Measurements from ENCODE around the gene AKAP10. TPM values are rescaled to one million over a fixed set of nuclear protein-coding genes. Genes with fewer than 3 reads are reported as not detected.
A peak's percentile ranks its signal among the peaks of the same experiment; 100 is the strongest.

AKAP10 gene
- total RNA-seq, 1 experiment from 2014 or later, result 31.6 TPM

DNA sequence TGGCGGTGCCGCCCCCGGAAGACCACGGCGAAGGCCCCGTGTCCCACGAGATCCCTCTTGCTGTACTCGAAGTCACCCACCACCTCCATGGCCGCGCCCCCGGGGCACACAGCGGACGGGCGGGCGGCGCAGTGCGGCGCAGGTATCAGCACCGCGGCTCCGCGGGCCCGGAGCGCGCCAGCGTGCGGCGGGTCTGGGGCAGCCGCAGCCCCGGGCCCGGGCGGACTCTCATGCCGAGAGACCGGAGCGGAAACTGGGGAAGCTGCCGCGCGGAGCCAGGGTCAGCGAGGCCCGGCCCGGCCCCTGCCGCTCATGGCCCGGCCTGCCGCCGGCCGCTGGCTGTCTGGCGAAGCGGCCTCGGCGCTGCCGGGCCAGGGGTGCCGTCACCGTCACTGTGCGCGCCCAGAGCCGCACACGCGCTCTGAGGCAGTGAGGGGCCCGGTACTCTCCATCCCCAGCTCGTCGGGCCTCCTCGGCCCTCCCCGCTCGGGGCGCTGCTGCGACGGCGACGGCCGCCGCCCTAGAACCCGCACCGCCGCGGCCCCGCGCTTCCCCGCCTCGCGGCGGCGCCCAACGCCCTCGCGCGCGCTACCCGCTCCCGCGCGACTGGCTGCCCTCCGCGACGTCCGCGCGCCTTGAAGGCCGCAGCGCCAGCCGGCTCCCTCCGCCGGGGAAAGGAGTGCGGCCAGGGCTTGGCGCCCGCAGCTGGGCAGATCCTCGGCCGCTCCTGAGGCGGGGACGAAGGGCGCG is 110.1 kb downstream of the AKAP10 start, which contains the start of gene ULK2 (continued):
- TF ChIP-seq, protein P1, sequence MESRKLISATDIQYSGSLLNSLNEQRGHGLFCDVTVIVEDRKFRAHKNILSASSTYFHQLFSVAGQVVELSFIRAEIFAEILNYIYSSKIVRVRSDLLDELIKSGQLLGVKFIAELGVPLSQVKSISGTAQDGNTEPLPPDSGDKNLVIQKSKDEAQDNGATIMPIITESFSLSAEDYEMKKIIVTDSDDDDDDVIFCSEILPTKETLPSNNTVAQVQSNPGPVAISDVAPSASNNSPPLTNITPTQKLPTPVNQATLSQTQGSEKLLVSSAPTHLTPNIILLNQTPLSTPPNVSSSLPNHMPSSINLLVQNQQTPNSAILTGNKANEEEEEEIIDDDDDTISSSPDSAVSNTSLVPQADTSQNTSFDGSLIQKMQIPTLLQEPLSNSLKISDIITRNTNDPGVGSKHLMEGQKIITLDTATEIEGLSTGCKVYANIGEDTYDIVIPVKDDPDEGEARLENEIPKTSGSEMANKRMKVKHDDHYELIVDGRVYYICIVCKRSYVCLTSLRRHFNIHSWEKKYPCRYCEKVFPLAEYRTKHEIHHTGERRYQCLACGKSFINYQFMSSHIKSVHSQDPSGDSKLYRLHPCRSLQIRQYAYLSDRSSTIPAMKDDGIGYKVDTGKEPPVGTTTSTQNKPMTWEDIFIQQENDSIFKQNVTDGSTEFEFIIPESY (IDR thresholded peaks at IDR 0.05; ENCODE audit: extremely low read depth, insufficient replicate concordance, low read length), result peak; percentile 81
- TF ChIP-seq ZNF274 (IDR thresholded peaks at IDR 0.05; ENCODE audit: low read depth, low read length) (no peak), ZFX (IDR thresholded peaks at IDR 0.05) (peak; percentile 97), EZH2 (IDR thresholded peaks at IDR 0.05) (no peak), SIN3A (IDR thresholded peaks at IDR 0.05; ENCODE audit: low read depth) (peak; percentile 45; the same call in 1 of the 2 replicates), EGR1 (IDR thresholded peaks at IDR 0.05; ENCODE audit: low read depth) (no peak), YY1 (IDR thresholded peaks at IDR 0.05; ENCODE audit: extremely low read depth, insufficient replicate concordance, low read depth, low read length) (peak; percentile 69), SP1 (IDR thresholded peaks at IDR 0.05; ENCODE audit: low read depth) (no peak), JUND (IDR thresholded peaks at IDR 0.05) (no peak), POLR2A (IDR thresholded peaks at IDR 0.05; ENCODE audit: borderline replicate concordance, extremely low read depth, insufficient read depth, insufficient read length) (peak; percentile 66)
- TF ChIP-seq, protein P2, sequence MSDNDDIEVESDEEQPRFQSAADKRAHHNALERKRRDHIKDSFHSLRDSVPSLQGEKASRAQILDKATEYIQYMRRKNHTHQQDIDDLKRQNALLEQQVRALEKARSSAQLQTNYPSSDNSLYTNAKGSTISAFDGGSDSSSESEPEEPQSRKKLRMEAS (IDR thresholded peaks at IDR 0.05), result peak; percentile 75

DNA sequence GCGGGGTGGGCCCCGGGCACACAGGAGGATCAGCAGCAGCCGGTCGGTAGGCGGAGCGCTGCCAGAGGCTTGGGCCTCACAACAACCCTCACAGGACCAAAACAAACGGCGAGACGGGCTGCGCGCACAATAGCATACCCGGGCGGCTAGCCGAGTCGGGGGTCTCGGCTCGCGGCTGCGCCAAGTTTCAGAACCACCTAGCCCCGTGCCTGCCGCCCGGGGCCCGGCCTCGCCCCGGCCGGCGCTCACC is 110.6 kb downstream of the AKAP10 start:
- peak overlapping the region; percentile 51 to 72 for H3K4me3 ChIP-seq (replicated peaks in 1 of 2; ENCODE audit: low read depth in 1 of 2, low read length in 2 of 2)
- TF ChIP-seq CEBPB (IDR thresholded peaks at IDR 0.05; ENCODE audit: low read depth) (no peak), SIN3A (IDR thresholded peaks at IDR 0.05; ENCODE audit: low read depth) (no peak), POLR2AphosphoS5 (IDR thresholded peaks at IDR 0.05; ENCODE audit: low read depth, low read length) (peak; percentile 40; the same call in 1 of the 2 replicates), FOSL1 (IDR thresholded peaks at IDR 0.05; ENCODE audit: low read depth) (no peak), ZNF274 (IDR thresholded peaks at IDR 0.05; ENCODE audit: low read depth, low read length) (no peak), SRF (IDR thresholded peaks at IDR 0.05; ENCODE audit: low read depth) (no peak)
- TF ChIP-seq, protein P3, sequence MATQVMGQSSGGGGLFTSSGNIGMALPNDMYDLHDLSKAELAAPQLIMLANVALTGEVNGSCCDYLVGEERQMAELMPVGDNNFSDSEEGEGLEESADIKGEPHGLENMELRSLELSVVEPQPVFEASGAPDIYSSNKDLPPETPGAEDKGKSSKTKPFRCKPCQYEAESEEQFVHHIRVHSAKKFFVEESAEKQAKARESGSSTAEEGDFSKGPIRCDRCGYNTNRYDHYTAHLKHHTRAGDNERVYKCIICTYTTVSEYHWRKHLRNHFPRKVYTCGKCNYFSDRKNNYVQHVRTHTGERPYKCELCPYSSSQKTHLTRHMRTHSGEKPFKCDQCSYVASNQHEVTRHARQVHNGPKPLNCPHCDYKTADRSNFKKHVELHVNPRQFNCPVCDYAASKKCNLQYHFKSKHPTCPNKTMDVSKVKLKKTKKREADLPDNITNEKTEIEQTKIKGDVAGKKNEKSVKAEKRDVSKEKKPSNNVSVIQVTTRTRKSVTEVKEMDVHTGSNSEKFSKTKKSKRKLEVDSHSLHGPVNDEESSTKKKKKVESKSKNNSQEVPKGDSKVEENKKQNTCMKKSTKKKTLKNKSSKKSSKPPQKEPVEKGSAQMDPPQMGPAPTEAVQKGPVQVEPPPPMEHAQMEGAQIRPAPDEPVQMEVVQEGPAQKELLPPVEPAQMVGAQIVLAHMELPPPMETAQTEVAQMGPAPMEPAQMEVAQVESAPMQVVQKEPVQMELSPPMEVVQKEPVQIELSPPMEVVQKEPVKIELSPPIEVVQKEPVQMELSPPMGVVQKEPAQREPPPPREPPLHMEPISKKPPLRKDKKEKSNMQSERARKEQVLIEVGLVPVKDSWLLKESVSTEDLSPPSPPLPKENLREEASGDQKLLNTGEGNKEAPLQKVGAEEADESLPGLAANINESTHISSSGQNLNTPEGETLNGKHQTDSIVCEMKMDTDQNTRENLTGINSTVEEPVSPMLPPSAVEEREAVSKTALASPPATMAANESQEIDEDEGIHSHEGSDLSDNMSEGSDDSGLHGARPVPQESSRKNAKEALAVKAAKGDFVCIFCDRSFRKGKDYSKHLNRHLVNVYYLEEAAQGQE (IDR thresholded peaks at IDR 0.05; ENCODE audit: low read depth), result no peak
- TF ChIP-seq, protein P1 (IDR thresholded peaks at IDR 0.05; ENCODE audit: extremely low read depth, insufficient replicate concordance, low read length), result no peak

More for the DNA sequence above, 110.6 kb downstream of the AKAP10 start:
- H2AFZ ChIP-seq (ENCODE audit: low read depth, low read length, poor library complexity, severe bottlenecking), result peak overlapping the region; percentile 29
- peak; percentile 16 for DNase-seq (ENCODE audit: low read depth, low spot score)
- H3K27ac ChIP-seq (ENCODE audit: low read depth, low read length), result peak overlapping the region; percentile 82
- H3K4me1 ChIP-seq (ENCODE audit: control insufficient read depth in 1 of 2, insufficient read depth in 2 of 2, low read length in 2 of 2), result peaks cover 8 to 20% of the 10 kb centered on the region in 2 experiments; a peak in 2 of 4 replicates
- no peaks in the 10 kb centered on the region for H3K79me2 ChIP-seq (ENCODE audit: insufficient read depth, low read length)
- CTCF ChIA-PET, result no interaction called here
- H3K36me3 ChIP-seq (ENCODE audit: control insufficient read depth in 1 of 2, insufficient read depth in 2 of 2, low read length in 2 of 2), result no peaks in the 10 kb centered on the region
- RAD21 ChIA-PET (ENCODE audit: low non-redundant PET in 1 of 2, low total read pairs in 2 of 2, uncharacterized antibody in 2 of 2, unreplicated experiment in 2 of 2), result no interaction called here
- H3K9ac ChIP-seq (ENCODE audit: low read length), result peak overlapping the region; percentile 74
- POLR2A ChIA-PET, result no interaction called here
- intact Hi-C loops (cut with micrococcal nuclease), result no loop called here
- H3K9me3 ChIP-seq (ENCODE audit: control insufficient read depth in 1 of 2, insufficient read depth in 1 of 2, low read depth in 1 of 2, low read length in 2 of 2), result no peaks in the 10 kb centered on the region
- H3K27me3 ChIP-seq (ENCODE audit: insufficient read depth, low read length), result no peaks in the 10 kb centered on the region
- ATAC-seq, result peak; percentile 74
- H3K4me2 ChIP-seq (ENCODE audit: low read length), result peak overlapping the region; percentile 96
- no peaks in the 10 kb centered on the region for H3K9me2 ChIP-seq (ENCODE audit: insufficient read depth)
- no TSS peak for BruUV-seq (replicated peaks)
- no peaks in the 10 kb centered on the region; the same call in 1 of the 2 replicates for H4K20me1 ChIP-seq (ENCODE audit: insufficient read depth)
